NCI-H146 treated with DMSO at 0.1 percent for 48 hours (cell line): ENCODE results near the gene MOXD1.

Experiments
- DNase-seq: peaks from one replicate; lab custom pipeline; 2025; ENCODE audit not compliant: unreplicated experiment; lab: John Stamatoyannopoulos, UW

Gene MOXD1

DNA sequence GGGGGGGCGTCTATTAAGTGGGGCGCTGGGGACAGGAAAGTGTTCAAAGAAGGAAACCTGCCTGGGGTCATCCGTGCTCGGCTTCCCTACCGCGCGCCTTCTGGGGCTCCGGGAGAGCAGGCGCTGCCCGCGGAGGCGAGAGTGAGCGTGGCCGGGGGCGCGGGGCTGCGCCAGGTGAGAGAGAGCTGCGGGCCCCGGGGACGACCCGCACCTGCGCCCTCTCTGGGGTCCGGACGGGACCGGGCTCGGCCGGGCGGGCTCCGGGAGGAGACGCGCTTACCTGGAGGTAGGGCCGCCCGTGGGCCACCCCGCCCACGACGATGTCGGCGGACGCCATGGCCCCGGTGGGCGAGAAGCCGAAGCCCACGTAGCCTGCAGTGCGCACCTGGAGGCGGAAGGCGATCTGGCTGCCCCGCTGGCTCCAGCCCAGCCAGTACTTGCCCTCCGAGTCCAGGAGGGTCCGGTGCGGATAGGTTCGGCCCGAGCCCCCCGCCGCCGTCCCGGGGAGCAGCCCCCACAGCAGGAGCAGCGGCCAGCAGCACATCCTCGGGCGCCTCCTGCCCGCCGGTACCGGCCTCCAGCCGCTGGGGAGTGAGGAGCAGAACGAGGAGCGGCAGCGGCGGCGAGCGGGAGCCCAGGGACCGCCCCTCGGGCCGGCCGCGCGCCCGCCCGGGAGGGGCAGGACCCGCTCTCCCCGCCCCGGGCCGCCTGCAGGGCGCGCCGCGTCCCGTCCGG is at the start of gene MOXD1:
TSS of gene MOXD1 (minus strand) at position 593 of the 735 bp plus-strand sequence. CDS start at position 544, 49 bp downstream.
- peak; percentile 32 for DNase-seq

DNA sequence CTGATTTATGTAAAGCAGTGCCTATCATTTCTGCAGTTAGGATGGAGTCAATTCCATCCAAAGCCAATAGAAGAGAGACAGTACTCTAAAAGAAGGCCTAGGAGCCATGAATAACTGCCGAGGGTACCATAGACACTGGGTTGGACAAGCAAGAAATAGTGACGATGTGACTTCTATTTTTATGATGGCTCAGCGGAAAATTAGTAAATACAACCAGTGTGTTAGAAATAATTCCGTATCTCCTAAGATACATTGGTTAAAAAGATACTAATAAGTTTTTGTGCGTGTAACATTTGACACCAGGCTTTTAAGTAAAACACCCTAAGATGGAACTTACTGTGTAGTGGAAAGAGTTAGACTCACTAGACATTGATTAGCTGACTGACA is 45.6 kb upstream of the MOXD1 start:
- DNase-seq, result no peak

DNA sequence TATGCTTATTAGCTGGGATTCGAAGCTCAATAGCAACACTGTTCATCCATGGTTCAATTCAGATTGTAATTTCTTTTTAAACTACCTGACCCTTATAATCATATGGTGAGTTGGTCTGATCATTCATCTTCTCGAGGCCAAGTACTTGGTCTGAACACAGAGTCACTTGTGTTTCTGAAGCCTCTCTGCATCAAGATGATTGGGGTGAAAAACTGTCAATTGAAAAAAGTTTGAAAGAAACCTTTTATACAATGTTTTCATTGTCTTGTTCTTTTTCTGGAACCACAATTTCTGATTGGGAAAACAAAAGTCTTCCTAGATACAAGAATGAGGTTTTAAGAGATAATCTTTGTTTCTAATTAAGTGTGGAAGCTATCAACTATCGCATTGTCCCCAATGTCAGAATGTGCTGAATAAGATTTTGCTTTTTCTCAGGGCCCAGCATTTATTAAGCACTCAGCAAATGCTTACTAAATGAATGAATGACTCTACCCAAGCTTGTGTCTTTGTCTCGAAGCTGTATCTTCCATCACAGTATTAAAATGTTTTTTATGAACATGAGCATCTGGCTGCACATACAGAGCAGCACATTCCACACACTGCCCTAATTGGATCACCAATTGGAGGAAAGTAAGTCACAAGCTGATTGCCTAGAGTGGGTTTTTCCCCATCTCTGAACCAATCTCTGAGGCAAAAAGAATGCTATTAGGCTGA is 45.0 kb upstream of the MOXD1 start:
- no peak for DNase-seq

DNA sequence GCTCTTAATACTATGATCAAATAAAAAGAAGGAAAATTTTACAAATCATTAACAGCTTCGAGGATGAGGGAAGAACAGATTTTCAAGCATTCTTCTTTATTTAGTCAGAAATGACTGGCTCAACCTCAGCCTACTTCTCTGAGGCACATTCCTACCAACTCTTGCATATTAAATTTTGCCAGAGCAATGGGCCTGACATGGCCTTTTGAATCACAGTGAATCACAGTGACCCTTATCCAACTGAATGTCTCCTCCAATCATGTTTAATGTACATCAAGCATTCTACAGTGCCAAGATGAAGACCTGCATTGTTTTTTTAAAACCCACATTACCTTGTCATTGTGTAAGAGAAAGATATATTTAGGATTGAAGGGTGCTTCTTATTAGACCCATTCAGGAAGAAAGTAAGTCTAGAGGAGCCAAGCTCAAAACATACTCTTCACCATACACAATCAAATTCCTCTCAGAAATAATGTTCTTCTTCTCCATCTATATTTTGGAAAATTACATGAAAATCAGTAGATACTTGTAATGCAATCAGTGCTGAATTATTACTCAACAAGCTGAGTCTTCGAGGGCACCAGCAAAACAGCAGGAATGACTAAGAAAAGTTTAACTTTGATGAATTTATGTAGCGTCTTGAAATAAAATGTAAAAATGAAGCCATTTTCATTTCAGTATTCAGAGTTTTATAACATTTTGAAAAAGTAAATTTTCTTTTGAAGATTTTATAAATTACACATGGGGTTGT is 44.1 kb upstream of the MOXD1 start:
- no peak for DNase-seq

DNA sequence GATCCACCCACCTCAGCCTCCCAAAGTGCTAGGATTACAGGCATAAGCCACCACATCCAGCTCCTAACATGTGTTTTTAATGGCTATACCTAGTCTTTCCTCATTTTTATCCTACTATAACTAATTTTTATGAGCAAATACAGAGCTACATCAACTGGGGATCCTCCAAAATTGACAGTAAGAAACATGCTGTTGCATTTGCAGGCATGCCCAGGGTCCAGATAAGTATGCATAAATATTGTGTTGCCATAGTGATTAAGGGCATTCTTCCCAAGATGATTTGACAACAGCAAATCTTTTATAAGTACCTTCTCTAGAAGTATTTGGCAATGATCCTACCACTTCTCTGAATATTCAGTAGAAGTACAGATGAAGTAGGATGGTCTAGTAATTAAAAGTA is 41.9 kb upstream of the MOXD1 start:
- no peak for DNase-seq

DNA sequence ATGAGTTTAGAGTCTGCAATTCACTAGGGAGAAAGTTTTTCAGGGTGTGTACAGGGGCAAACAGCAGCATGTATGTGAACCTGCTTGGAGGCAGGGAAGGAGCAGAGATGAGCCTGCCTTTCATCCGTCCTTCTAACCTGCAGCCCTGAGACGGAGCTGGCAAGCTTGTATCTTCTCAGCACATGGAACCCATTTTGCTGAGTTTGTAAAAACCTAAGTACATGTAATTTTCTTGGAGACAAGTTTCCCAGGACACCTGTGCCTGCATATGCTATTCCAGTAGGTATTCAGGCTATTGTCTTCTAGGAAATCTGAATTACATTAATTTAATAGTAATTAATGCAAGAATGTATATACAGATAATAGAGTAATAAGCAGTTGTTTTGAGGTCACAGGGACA is 28.8 kb upstream of the MOXD1 start:
- DNase-seq, result no peak

DNA sequence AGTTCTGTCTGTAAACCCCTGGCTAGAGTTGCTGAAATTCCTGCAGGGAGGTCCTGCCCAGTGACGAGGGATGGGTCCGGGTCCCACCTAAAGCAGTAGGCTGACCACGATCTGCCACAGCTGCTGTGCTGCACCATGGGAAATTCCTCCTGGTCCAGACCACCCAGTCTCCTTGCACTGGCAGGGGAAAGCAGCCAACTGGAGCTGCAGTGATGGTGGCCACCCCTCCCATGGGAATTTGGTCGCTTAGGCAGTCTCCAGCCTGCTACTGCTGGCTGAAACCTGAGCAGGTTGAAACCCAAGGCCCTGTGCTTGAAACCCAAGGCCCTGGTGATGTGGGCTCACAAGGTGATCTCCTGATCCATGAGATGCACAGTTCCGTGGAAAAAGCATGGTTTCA is 23.9 kb upstream of the MOXD1 start:
- DNase-seq, result no peak

DNA sequence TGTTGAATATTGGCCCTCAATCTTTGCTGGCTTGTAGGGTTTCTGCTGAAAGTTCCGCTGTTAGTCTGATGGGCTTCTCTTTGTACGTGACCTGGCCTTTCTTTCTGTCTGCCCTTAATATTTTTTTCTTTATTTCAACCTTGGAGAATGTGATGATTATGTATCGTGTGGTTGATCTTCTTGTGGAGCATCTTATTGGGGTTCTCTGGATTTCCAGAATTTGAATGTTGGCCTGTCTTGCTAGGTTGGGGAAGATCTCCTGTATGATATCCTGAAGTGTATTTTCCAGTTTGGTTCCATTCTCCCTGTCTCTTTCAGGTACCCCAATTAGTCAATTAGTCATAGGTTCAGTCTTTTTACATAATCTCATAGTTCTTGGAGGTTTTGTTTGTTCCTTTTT is 22.6 kb upstream of the MOXD1 start:
- no peak for DNase-seq

DNA sequence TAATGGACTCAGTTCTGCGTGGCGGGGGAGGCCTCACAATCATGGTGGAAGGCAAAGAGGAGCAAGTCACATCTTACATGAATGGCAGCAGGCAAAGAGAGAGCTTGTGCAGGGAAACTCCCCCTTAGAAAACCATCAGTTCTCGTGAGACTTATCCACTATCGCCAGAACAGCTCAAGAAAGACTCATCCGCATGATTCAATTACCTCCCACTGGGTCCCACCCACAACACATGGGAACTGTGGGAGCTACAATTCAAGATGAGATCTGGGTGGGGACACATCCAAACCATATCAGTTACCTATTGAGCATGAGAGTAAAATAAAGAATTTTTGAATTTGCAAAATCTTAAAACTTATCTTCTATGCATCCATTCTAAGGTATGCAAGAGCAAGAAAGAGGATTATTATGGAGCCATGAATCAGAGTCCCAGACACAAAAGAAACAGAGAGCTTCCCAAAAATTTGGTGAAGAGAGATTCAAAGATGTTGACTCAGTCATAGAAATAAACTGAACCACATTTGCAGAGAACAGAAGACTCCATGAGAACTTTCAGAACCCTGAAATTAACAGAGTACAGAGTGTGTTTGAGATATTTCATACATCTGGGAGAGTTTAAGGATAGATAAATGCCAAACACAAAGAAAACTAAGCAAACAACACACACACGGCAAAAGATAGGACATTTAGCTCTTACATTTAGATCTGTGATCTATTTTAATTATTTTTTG is 17.1 kb upstream of the MOXD1 start:
- no peak for DNase-seq

DNA sequence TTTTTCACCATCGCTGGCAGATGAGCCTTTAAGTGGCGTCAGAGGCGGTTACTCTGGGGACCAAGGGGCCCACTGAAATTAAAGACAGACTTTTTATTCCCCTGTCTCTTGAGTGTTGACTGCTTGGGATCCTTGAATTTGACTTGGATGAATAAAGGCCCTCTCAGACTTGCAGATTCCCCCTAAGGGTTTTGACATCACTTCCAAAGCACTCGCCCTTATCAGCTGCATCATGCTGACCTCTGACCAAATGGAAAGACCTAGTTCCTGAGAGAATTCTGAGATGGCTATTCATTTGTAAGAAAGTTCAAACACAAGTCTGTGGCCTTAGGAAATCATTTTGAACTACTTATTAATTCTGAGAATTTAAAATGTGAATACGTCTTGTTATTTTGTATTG is 13.5 kb upstream of the MOXD1 start:
- DNase-seq, result no peak

DNA sequence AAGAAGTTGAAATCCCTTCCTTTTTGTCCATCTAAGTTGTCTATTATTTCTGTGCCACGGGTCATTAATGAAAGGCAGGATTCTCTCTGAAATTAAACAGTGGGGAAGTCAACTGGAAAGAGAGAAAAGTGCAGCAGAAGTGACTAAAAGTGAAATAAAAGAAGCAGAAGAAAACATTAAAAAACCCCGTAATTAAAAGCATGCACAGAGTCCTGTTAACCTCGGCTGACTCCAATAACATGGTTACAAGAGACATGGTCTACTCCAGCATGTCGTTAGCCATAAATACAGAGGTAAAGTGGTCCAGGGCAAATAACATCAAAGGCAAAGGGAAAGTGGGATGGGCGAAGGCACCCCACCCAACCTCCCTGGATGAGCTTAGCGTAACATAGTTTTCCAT is 13.0 kb upstream of the MOXD1 start:
- DNase-seq, result no peak

DNA sequence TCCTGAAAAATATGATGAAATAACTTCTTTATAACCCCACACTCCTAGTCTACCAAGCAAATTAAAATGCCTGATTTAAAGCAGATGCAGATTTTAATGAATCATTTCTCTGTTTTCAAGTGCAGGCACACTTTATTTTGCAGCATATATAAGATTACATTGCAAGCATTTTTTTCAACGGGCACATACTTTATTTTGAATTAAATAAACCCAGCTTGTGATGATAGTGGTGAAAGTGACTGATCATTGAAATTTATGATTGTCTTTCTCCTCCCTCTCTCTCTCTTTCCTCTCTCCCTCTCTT is 12.2 kb upstream of the MOXD1 start:
- no peak for DNase-seq

DNA sequence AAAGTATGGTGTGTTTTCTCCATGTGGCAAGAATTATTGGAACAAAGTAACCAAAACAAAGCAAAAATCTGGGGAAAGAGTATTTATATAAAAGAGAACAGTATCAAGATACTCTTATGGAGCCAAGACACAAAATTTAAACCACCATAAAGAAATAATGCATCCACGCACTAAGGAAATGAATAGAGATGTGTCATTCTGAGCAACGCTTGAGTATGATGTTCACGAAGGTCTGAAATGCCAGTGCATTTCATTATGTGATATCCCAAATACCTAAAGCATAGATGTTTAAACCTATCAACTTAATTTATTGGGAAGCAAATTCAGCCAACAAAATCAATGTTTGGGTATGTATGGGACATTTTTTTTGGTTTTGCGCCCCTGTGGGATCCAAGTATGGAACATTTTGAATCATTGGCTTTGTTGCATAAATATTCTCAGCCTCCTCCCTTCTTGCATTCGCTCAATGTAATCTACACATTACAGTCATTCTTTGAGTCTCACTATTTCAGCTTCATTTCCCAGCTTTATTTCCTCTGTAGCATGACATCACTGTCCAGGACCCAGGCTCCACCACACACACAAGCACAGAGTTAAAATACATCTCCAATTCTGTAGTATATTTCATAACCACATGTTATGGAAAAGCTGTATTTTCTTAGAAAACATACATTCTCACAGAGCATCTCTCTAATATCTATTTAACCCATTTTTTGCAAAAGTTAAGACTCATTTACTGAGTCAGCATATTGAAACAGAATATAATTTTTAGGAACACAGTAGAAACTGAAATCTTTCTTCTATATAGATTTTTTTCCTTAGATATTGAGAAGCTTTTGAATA is 11.6 kb upstream of the MOXD1 start:
- DNase-seq, result no peak

DNA sequence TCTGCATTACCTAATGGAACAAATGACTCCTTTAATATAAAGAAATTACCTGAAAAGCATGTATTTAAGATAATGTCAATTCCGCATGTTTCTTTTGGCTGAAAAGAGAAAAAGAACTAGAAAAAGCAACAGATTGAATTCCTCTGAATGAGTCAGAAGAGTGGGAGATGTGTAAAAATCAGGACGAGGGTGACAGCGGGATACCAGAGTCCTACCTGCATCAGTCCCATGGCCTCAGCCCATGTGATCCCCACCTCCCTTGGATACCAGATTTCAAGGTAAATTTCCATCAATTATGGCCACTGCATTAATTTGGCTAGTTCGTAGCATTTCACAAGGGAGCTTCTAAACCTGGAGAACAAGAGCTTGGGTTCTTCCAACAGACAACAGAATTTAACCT is 10.0 kb upstream of the MOXD1 start:
- no peak for DNase-seq

DNA sequence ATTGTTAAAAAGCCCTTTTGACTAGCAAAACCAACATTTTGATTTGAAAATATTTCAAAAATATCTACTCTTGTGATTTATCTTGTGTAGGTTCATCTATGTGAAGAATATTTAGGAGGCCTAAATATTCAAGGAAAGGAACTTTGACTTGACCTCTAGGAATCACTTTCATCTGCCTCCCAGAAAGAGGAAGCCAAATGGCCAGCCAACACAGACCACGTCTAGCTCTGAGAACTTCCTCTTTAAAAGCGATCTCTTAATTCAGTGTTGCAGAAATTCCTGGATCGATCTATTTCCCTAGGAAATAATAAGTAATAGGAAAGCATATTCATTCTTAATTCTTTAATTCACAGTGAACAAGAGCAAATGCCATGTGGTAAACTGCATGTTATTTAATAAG is 9.6 kb upstream of the MOXD1 start:
- no peak for DNase-seq

DNA sequence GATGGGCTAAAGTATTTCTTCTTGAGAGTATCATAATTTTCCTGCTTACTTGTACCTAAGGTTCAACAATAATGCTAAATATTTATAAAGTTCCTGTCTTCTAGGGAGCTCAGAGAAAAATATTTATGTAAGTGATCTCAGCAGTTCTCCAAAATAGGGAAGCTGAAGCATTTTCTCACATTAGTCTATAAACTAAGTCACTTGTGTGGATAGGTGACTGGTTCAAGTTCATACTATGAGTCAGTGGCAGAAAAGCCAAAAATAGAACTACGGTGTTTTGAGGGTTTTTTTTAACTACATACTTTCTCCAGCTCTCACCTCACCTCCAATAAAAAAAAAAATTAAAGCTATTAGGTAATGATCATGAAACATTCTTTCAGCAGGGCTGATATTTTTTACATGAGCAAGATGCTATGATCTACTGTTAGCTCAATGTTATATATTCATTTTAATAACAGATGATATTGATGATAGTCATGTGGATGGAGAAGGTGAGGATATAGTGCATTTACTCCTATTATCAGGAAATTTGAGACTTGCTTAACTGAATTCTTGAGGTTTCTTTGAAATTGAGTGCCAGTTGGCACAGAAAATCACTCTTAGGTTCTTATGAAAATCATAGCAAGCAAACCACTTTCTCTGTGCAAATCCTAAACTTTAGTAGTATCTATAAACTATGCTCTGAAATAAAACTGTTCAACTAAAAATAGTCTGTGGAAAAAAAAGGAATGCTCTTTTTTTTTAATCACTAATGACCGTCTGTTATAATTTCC is 4.1 kb upstream of the MOXD1 start:
- DNase-seq, result no peak

DNA sequence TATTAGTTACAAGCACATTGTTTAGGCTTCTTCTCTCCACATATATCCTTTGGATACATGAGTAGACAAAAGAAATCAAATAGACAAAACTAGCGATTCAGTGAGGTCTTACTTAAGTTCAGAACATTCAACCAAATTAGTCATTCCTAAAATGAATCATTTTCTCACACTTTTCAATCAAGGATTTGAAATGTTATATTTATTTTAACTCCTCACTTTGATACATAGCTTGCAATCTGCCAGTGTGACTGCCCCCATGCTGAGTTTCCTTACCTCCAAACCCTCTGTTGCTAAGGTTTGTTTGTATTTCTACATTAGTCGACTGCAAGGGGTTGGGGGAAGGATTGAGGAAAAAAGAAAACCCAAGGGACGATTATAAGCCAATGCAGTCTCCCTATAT is 3.5 kb upstream of the MOXD1 start:
- no peak for DNase-seq

DNA sequence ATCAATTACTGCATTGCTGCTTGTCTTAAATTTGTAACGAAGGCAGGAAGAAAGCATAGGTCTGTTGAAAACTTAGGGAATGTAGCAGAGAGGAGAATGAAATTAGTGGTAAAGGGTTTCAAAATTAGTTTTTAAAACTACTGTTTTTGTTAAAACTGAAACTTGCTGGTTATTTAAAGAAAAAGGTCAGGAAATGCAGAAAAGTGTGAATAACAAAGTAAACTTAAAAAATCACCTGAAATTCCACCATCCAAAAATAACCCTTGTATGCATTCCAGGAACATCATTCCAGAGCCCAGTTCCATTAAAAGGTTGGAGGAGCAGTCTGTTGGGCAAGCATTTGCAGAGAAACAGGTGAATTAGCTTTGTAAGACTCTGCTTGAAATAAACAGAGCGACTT is 3.1 kb upstream of the MOXD1 start:
- no peak for DNase-seq

DNA sequence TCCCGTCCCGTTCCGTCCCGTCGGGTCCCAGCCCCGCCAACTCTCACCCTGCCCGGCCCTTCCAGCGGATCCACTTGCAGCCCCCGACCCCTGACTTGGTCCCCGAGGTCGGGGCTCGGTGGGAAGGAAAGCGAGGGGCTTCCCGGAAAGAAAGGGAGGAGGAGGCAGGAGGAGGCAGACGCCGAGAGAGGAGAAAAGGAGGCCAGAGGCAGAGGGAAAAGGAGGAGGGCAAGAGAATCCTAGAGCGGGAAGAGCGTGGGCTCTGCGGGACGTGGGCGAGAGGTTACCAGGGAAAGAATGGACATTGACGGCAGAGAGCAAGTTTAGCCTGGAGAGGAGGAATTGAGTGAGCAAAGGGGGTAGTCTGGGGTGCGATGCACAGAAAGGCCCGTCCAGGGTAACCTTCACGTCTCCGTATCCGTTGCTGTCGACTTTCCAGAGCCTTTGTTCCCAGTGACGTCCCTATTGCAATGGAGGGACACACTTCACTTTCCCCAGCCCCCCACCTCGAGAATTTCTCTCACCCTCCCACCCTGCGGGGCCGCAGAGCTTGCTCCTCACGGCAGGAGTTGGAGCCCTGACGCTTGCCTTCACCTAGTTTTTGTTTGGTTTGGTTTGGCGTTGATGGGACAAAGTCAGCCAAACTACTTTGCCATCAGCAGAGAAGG is 477 bp upstream of the MOXD1 start:
- DNase-seq, result no peak

DNA sequence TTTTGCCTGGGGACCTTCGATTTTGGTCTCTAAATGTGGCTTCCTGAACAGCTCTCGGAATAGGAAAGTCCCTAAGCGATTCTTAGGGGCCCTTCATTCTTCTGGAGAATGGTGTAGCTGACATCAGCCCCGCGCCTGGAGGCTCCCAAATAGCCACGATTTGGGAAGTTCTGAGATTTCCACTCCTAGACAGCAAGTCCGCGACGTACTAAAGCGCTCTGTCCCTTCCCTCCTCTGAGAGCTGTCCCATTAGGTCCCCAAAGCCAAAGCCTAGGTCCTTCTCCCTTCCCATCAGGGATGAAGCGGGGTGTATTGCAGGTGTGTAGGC is 756 bp downstream of the MOXD1 start:
- DNase-seq, result no peak
